Lung (tissue), 5 donors: ENCODE measurements around the gene GJA9. TPM values are rescaled to one million over a fixed set of nuclear protein-coding genes. Genes with fewer than 3 reads are reported as not detected.

Experiments
- polyA plus RNA-seq, 2 donors: library from polyadenylated mRNA; stranded (reverse); fragments of 200-250 nt; gene quantifications; one replicate each; pipeline ENCODE4 v1.2.1, GENCODE V29; 2013
- small RNA-seq: library from RNA; depleted of rRNA; stranded (forward); fragments of <200 nt; gene quantifications from one replicate; pipeline ENCODE3, GENCODE V24; 2014; ENCODE audit warnings: low replicate concordance
- total RNA-seq, 2 donors: library from RNA; depleted of rRNA in 1 of 2; stranded (reverse); fragments of >200 nt in 1 of 2; gene quantifications; one replicate each; pipeline ENCODE4 v1.2.1, GENCODE V29; 2014 to 2021
- donor health status: Bipolar disorder and iron deficiency.
- donor health status: healthy.
- donor health status: DM: yes; HTN: yes; CAD: no.

GJA9 gene
- total and polyA plus RNA-seq, 4 donors, result 0.04 to 0.05 TPM; not detected in 2

Small RNAs within 50 kb of the gene (small RNA-seq; reads per million reads assigned to genes)
- gene GJA9-MYCBP (not detected), gene RNU6-605P (not detected)

Other genes with a start within 250 kb of the GJA9 start
- 10 to 100 TPM; 28.1 to 32.1 TPM for gene RRAGC, start 21.8 kb downstream of the GJA9 start, total RNA-seq
- gene RRAGC, start 21.8 kb downstream of the GJA9 start, polyA plus RNA-seq, result 10 to 100 TPM; 13.0 to 25.8 TPM
- gene MYCBP, start 8.2 kb downstream of the GJA9 start, total RNA-seq, result 10 to 100 TPM; 12.8 to 26.6 TPM
- gene MYCBP, start 8.2 kb downstream of the GJA9 start, polyA plus RNA-seq, result 10 to 100 TPM; 11.2 to 15.1 TPM
- gene RHBDL2, start 60.2 kb upstream of the GJA9 start, total RNA-seq, result 1 to 10 TPM in 1 of 2 donors, under 1 TPM in 1; 0.97 to 1.3 TPM
- gene RHBDL2, start 60.2 kb upstream of the GJA9 start, polyA plus RNA-seq, result 1 to 10 TPM; 1.1 to 3.3 TPM
- 10 to 100 TPM; 30.1 to 42.8 TPM for gene AKIRIN1, start 109.7 kb upstream of the GJA9 start, total RNA-seq
- 10 to 100 TPM; 14.6 to 33.2 TPM for gene AKIRIN1, start 109.7 kb upstream of the GJA9 start, polyA plus RNA-seq
- gene NDUFS5, start 144.8 kb upstream of the GJA9 start, total RNA-seq, result 100 to 1,000 TPM; 149 to 278 TPM
- 1,000 to 10,000 TPM in 1 of 2 donors, 100 to 1,000 TPM in 1; 431 to 1,134 TPM for gene NDUFS5, start 144.8 kb upstream of the GJA9 start, polyA plus RNA-seq